HepG2 (cell line): Measurements from ENCODE around the gene KLF16. TPM values are rescaled to one million over a fixed set of nuclear protein-coding genes. Genes with fewer than 3 reads are reported as not detected.

ENCODE experiments used
- AHDC1 ChIP-seq: sonication (generic); formaldehyde crosslinking; IDR thresholded peaks from 2 replicates; pipeline ENCODE4 v1.5.1; 2020; ENCODE audit warnings: mild to moderate bottlenecking, missing genetic modification reagents, borderline replicate concordance
- ATF1 ChIP-seq: IDR thresholded peaks from 2 replicates; pipeline ENCODE4 v1.6.1; 2016; ENCODE audit warnings: mild to moderate bottlenecking, control low read depth
- BCL6 ChIP-seq: IDR thresholded peaks from 2 replicates; pipeline ENCODE4 v1.6.1; 2016; ENCODE audit warnings: missing genetic modification reagents, missing compliant biosample characterization
- CBX1 ChIP-seq: IDR thresholded peaks from one replicate; pipeline ENCODE4 v1.6.1; 2016; ENCODE audit warnings: antibody characterized with exemption, low read depth
- DMTF1 ChIP-seq: sonication (generic); formaldehyde crosslinking; IDR thresholded peaks from 2 replicates; pipeline ENCODE4 v1.4.0; 2020; ENCODE audit warnings: mild to moderate bottlenecking, missing genetic modification reagents
- ELF1 ChIP-seq: sonication (generic); formaldehyde crosslinking; IDR thresholded peaks from 2 replicates; pipeline ENCODE4 v1.4.0; 2020; ENCODE audit warnings: missing genetic modification reagents
- FIP1L1 ChIP-seq: fragments of 200-400 bp; formaldehyde crosslinking; IDR thresholded peaks from 2 replicates; pipeline ENCODE4 v1.6.1; 2018; ENCODE audit warnings: low read depth, mild to moderate bottlenecking, low read length, moderate library complexity, borderline replicate concordance; ENCODE audit not compliant: insufficient read depth
- FLYWCH1 ChIP-seq: sonication (generic); formaldehyde crosslinking; IDR thresholded peaks from 2 replicates; pipeline ENCODE4 v1.8.1; 2023; ENCODE audit warnings: mild to moderate bottlenecking, missing genetic modification reagents
- HDAC1 ChIP-seq: sonication (generic); formaldehyde crosslinking; IDR thresholded peaks from 2 replicates; pipeline ENCODE4 v1.5.1; 2020; ENCODE audit warnings: mild to moderate bottlenecking, missing genetic modification reagents
- JUN ChIP-seq: sonication (generic); formaldehyde crosslinking; IDR thresholded peaks from 2 replicates; pipeline ENCODE4 v1.4.0; 2020; ENCODE audit warnings: mild to moderate bottlenecking, missing genetic modification reagents
- LBX2 ChIP-seq: sonication (generic); formaldehyde crosslinking; IDR thresholded peaks from 2 replicates; pipeline ENCODE4 v1.5.0; 2020; ENCODE audit warnings: missing genetic modification reagents, mild to moderate bottlenecking, borderline replicate concordance
- MAZ ChIP-seq, 2 experiments: sonication (generic) in 1 of 2; formaldehyde crosslinking in 1 of 2; IDR thresholded peaks; 2 replicates each; pipeline versions ENCODE4 v1.5.0 to v1.6.1; 2012 to 2020; ENCODE audit warnings: low read depth in 2 of 2, mild to moderate bottlenecking in 2 of 2, borderline replicate concordance in 1 of 2, improper control_type of control experiment in 1 of 2, low read length in 1 of 2, missing genetic modification reagents in 1 of 2, moderate library complexity in 1 of 2
- PAF1 ChIP-seq: IDR thresholded peaks from 2 replicates; pipeline ENCODE4 v1.6.1; 2016; ENCODE audit warnings: missing genetic modification reagents, missing compliant biosample characterization
- SOX5 ChIP-seq: IDR thresholded peaks from 2 replicates; pipeline ENCODE4 v1.6.1; 2016; ENCODE audit warnings: borderline replicate concordance
- STAG1 ChIP-seq: sonication (generic); formaldehyde crosslinking; IDR thresholded peaks from 2 replicates; pipeline ENCODE4 v1.4.0; 2020; ENCODE audit warnings: missing genetic modification reagents
- ZBTB33 ChIP-seq: sonication (generic); formaldehyde crosslinking; IDR thresholded peaks from 2 replicates; pipeline ENCODE4 v1.4.0; 2020; ENCODE audit warnings: missing genetic modification reagents
- ZNF652 ChIP-seq: IDR thresholded peaks from 2 replicates; pipeline ENCODE4 v1.6.1; 2016; ENCODE audit warnings: low read depth, borderline replicate concordance
- ZNF747 ChIP-seq: sonication (generic); formaldehyde crosslinking; IDR thresholded peaks from 2 replicates; pipeline ENCODE4 v1.8.1; 2023; ENCODE audit warnings: missing genetic modification reagents, mild to moderate bottlenecking, borderline replicate concordance
- ZNF75D ChIP-seq: sonication (generic); formaldehyde crosslinking; IDR thresholded peaks from 2 replicates; pipeline ENCODE4 v1.8.1; 2023; ENCODE audit warnings: missing genetic modification reagents, mild to moderate bottlenecking, borderline replicate concordance
- polyA plus RNA-seq, 8 experiments: library from polyadenylated mRNA; depleted of rRNA in 3 of 8; stranded (reverse) in 7 of 8; unstranded in 1 of 8; fragments of >200 nt; fragmentation: Illumina TruSeq in 4 of 8; extraction: Trizol in 4 of 8; gene quantifications; 2 replicates each; pipeline versions ENCODE4 v1.2.1 to v1.2.3, GENCODE V29; 2011 to 2016; ENCODE audit warnings: low read depth in 4 of 8, missing spikeins in 1 of 8, mixed read lengths in 1 of 8; ENCODE audit not compliant: insufficient read depth in 1 of 8
- total RNA-seq, 5 experiments: library from RNA; depleted of rRNA; stranded (reverse); fragments of >200 nt; fragmentation: Illumina TruSeq; extraction: Trizol; gene quantifications; 2 replicates each; pipeline ENCODE4 v1.2.3, GENCODE V29; 2016; ENCODE audit warnings: low read depth in 1 of 5

KLF16 gene
- total and polyA plus RNA-seq, 2 of the 13 experiments (the other 11 are each of a cell fraction or from before 2014, with no cell fraction given): 3.5 to 6.7 TPM

- TF ChIP-seq AHDC1 (CRISPR knock-in tag) (no peak), DMTF1 (CRISPR knock-in tag) (no peak), LBX2 (CRISPR knock-in tag) (no peak), ELF1 (CRISPR knock-in tag) (peak; percentile 71), ZNF75D (no peak), ZBTB33 (CRISPR knock-in tag) (peak; percentile 93), ZNF652 (CRISPR knock-in tag) (no peak), BCL6 (CRISPR knock-in tag) (peak; percentile 56), MAZ (IDR thresholded peaks at IDR 0.05; ENCODE audit: borderline replicate concordance, low read depth, low read length) (peak; percentile 18; the same call in 1 of the 2 replicates), MAZ (CRISPR knock-in tag; IDR thresholded peaks at IDR 0.05; ENCODE audit: low read depth) (no peak), FLYWCH1 (CRISPR knock-in tag) (no peak), STAG1 (CRISPR knock-in tag) (no peak), ZNF747 (CRISPR knock-in tag) (no peak), HDAC1 (CRISPR knock-in tag) (peak; percentile 59; the same call in 1 of the 2 replicates), FIP1L1 (no peak), SOX5 (CRISPR knock-in tag) (no peak), ATF1 (CRISPR knock-in tag) (no peak), CBX1 (no peak), PAF1 (CRISPR knock-in tag) (no peak), JUN (CRISPR knock-in tag) (no peak)
Measured at GRCh38 chr19:1856698-1857603, 6.4 kb downstream of the KLF16 start (continued).
